Measurements from ENCODE around the gene MARK1. TPM values are rescaled to one million over a fixed set of nuclear protein-coding genes. Genes with fewer than 3 reads are reported as not detected.

The MARK1 gene
- polyA plus RNA-seq, 1 of the 3 experiments (the other 2 are of a cell fraction) = 3.1 TPM

- POLR2A ChIA-PET = no interaction called here
- WGBS (ENCODE audit: low lambda C conversion rate) = 19% methylated on average over 2 of the region's 2 CpGs
- DNase-seq = no peak
- H2AFZ ChIP-seq (ENCODE audit: low read depth) = no peak overlapping the region
- no peaks in the 10 kb centered on the region for H3K79me2 ChIP-seq (ENCODE audit: insufficient read depth)
- CTCF ChIA-PET = no interaction called here
- H3K4me1 ChIP-seq (ENCODE audit: control insufficient read depth in 1 of 2, insufficient read depth in 2 of 2, low read depth in 1 of 2, low read length in 1 of 2) = no peaks in the 10 kb centered on the region
- no peak overlapping the region for H3K4me3 ChIP-seq (ENCODE audit: low read depth in 2 of 2, low read length in 1 of 2)
- H3K27me3 ChIP-seq (ENCODE audit: insufficient read depth) = no peaks in the 10 kb centered on the region
- H3F3A ChIP-seq (replicated peaks; ENCODE audit: insufficient read depth) = no peaks in the 10 kb centered on the region
- H3K9me2 ChIP-seq = no peaks in the 10 kb centered on the region
- H3K27ac ChIP-seq (ENCODE audit: low read depth in 2 of 2, low read length in 1 of 2) = peak overlapping the region in 1 of 2 experiments; percentile 20; a peak in 1 of 4 replicates
- no peak overlapping the region for H3K9ac ChIP-seq
- H4K20me1 ChIP-seq (ENCODE audit: insufficient read depth) = no peaks in the 10 kb centered on the region
- H3K36me3 ChIP-seq (replicated peaks in 1 of 2; ENCODE audit: control insufficient read depth in 1 of 2, insufficient read depth in 2 of 2, low read length in 1 of 2) = no peaks in the 10 kb centered on the region
- no peak for TF ChIP-seq RCOR1 (IDR thresholded peaks at IDR 0.05; ENCODE audit: low read length)
- peak; percentile 53; the same call in 1 of the 2 replicates for TF ChIP-seq TCF12 (IDR thresholded peaks at IDR 0.05)
- TF ChIP-seq FOSL2 (IDR thresholded peaks at IDR 0.05; ENCODE audit: borderline replicate concordance, low read depth) = peak; percentile 79
- peak; percentile 61 for TF ChIP-seq JUND (IDR thresholded peaks at IDR 0.05)
- no peaks in the 10 kb centered on the region for H3K9me3 ChIP-seq
- no peak overlapping the region for H3K4me2 ChIP-seq
These were observed 29.7 kb upstream of the MARK1 start for GRCh38 chr1:220498188-220498587.

- Histone ChIP-seq H3F3A (replicated peaks; ENCODE audit: insufficient read depth) (no peaks in the 10 kb centered on the region), H3K9ac (no peak overlapping the region), H3K27me3 (ENCODE audit: insufficient read depth) (no peaks in the 10 kb centered on the region; the same call in 1 of the 2 replicates), H4K20me1 (ENCODE audit: insufficient read depth) (no peaks in the 10 kb centered on the region), H3K27ac (ENCODE audit: low read depth in 2 of 2, low read length in 1 of 2) (no peak overlapping the region), H3K79me2 (ENCODE audit: insufficient read depth) (no peaks in the 10 kb centered on the region), H3K36me3 (replicated peaks in 1 of 2; ENCODE audit: control insufficient read depth in 1 of 2, insufficient read depth in 2 of 2, low read length in 1 of 2) (no peaks in the 10 kb centered on the region), H2AFZ (ENCODE audit: low read depth) (no peak overlapping the region), H3K9me2 (no peaks in the 10 kb centered on the region), H3K9me3 (no peaks in the 10 kb centered on the region), H3K4me3 (ENCODE audit: low read depth in 2 of 2, low read length in 1 of 2) (no peak overlapping the region), H3K4me1 (ENCODE audit: control insufficient read depth in 1 of 2, insufficient read depth in 2 of 2, low read depth in 1 of 2, low read length in 1 of 2) (no peaks in the 10 kb centered on the region), H3K4me2 (no peak overlapping the region)
- 78% methylated on average over 1 of the region's 1 CpG for WGBS (ENCODE audit: low lambda C conversion rate)
- TF ChIP-seq PBX3 (IDR thresholded peaks at IDR 0.05) (no peak), RXRA (IDR thresholded peaks at IDR 0.05; ENCODE audit: borderline replicate concordance, low read depth) (no peak), GABPA (IDR thresholded peaks at IDR 0.05; ENCODE audit: low read depth) (no peak), EZH2phosphoT487 (IDR thresholded peaks at IDR 0.05; ENCODE audit: borderline replicate concordance, low read depth) (no peak), POLR2AphosphoS5 (IDR thresholded peaks at IDR 0.05; ENCODE audit: low read depth, low read length) (no peak), REST (IDR thresholded peaks at IDR 0.05; ENCODE audit: low read depth, low read length) (no peak), MXI1 (IDR thresholded peaks at IDR 0.05; ENCODE audit: low read depth, low read length) (no peak), TEAD4 (IDR thresholded peaks at IDR 0.05; ENCODE audit: borderline replicate concordance, insufficient read depth) (no peak), FOSL2 (IDR thresholded peaks at IDR 0.05; ENCODE audit: borderline replicate concordance, low read depth) (no peak)
- CTCF ChIA-PET = no interaction called here
- POLR2A ChIA-PET = no interaction called here
- no peak for DNase-seq
These were observed 27.6 kb upstream of the MARK1 start for GRCh38 chr1:220500372-220500771.

All from SK-N-SH (cell line).